Activated CD4-positive, alpha-beta T cell treated with anti-CD3 and anti-CD28 coated beads for 48 hours (primary cell): ENCODE results near the gene NRP1.
"Not testable (repeated sequence)": the region's sequence is repeated elsewhere in the genome, so short reads cannot be mapped to it uniquely, and the experiment has no call there.

Experiments used
- DNase-seq: peaks from one replicate; pipeline ENCODE4 v3.0.0-alpha.2; 2020

NRP1 gene

GRCh38 chr10:33334153-33334804 is at the start of gene NRP1:
Gene NRP1 (minus strand): TSS chr10:33334667. CDS start chr10:33334382, 285 bp downstream.
- DNase-seq: peak; percentile 22

GRCh38 chr10:33384201-33384600 is 49.7 kb upstream of the NRP1 start:
- DNase-seq: not testable (repeated sequence)

- DNase-seq: no peak
These were observed 48.6 kb upstream of the NRP1 start for GRCh38 chr10:33382921-33383713.

- no peak for DNase-seq
These were observed 47.7 kb upstream of the NRP1 start for GRCh38 chr10:33382216-33382600.

- DNase-seq: no peak
These were observed 47.2 kb upstream of the NRP1 start for GRCh38 chr10:33381451-33382215.

GRCh38 chr10:33377658-33378025 is 43.2 kb upstream of the NRP1 start:
- no peak for DNase-seq

GRCh38 chr10:33376976-33377657 is 42.6 kb upstream of the NRP1 start:
- DNase-seq: peak; percentile 11

GRCh38 chr10:33376476-33376875 is 42.0 kb upstream of the NRP1 start:
- no peak for DNase-seq

GRCh38 chr10:33373263-33373662 is 38.8 kb upstream of the NRP1 start:
- DNase-seq: no peak

GRCh38 chr10:33371234-33371633 is 36.8 kb upstream of the NRP1 start:
- no peak for DNase-seq

GRCh38 chr10:33370434-33370930 is 36.0 kb upstream of the NRP1 start:
- no peak for DNase-seq

- no peak for DNase-seq
These were observed 33.6 kb upstream of the NRP1 start for GRCh38 chr10:33368086-33368485.

GRCh38 chr10:33365871-33366411 is 31.5 kb upstream of the NRP1 start:
- DNase-seq: peak; percentile 43

GRCh38 chr10:33365301-33365700 is 30.8 kb upstream of the NRP1 start:
- DNase-seq: peak; percentile 4

GRCh38 chr10:33363106-33363505 is 28.6 kb upstream of the NRP1 start:
- no peak for DNase-seq

- DNase-seq: no peak
These were observed 23.5 kb upstream of the NRP1 start for GRCh38 chr10:33358016-33358415.

GRCh38 chr10:33355274-33355673 is 20.8 kb upstream of the NRP1 start:
- no peak for DNase-seq

- no peak for DNase-seq
These were observed 19.4 kb upstream of the NRP1 start for GRCh38 chr10:33353853-33354252.

- DNase-seq: no peak
These were observed 18.9 kb upstream of the NRP1 start for GRCh38 chr10:33353334-33353733.

GRCh38 chr10:33352615-33353014 is 18.1 kb upstream of the NRP1 start:
- no peak for DNase-seq

GRCh38 chr10:33352175-33352574 is 17.7 kb upstream of the NRP1 start:
- DNase-seq: no peak

GRCh38 chr10:33350041-33350440 is 15.6 kb upstream of the NRP1 start:
- no peak for DNase-seq

GRCh38 chr10:33349268-33349667 is 14.8 kb upstream of the NRP1 start:
- no peak for DNase-seq
